H1 (cell line): ENCODE data around the gene ACER3. TPM values are rescaled to one million over a fixed set of nuclear protein-coding genes. Genes with fewer than 3 reads are reported as not detected.
"Not testable (repeated sequence)": the region's sequence is repeated elsewhere in the genome, so short reads cannot be mapped to it uniquely, and the experiment has no call there.

Experiments used
- CTCF ChIA-PET: fragments of 300-600 bp; sonication (Branson Sonifier 250); formaldehyde crosslinking; loops from one replicate; lab custom pipeline; 2021; ENCODE audit not compliant: partially characterized antibody; lab: Charles Lee
- POLR2A ChIA-PET: fragments of 300-600 bp; sonication (Branson Sonifier 250); formaldehyde crosslinking; loops from one replicate; lab custom pipeline; 2021; ENCODE audit warnings: inconsistent platforms; ENCODE audit not compliant: partially characterized antibody; lab: Charles Lee
- DNase-seq, 2 experiments: peaks; one replicate each; pipeline versions ENCODE4 v3.0.0 to v3.0.0-alpha.2; 2010 to 2022; ENCODE audit warnings: low spot score in 2 of 2, low read depth in 1 of 2, mixed read lengths in 1 of 2
- FAIRE-seq: peaks from 2 replicates; lab custom pipeline; 2011; peaks lifted over from hg19 to GRCh38; lab: Jason Lieb, UNC
- H2AFZ ChIP-seq: 2 replicates; pipeline ENCODE4 v1.8.1; 2012; ENCODE audit warnings: low read length, inconsistent platforms
- H2AK5ac ChIP-seq: 2 replicates; pipeline ENCODE4 v1.6.1; 2013; ENCODE audit warnings: low read depth, low read length
- H2BK120ac ChIP-seq: replicated peaks from 2 replicates; pipeline ENCODE3; 2013; ENCODE audit warnings: low read depth, low read length, inconsistent platforms
- H2BK12ac ChIP-seq: 2 replicates; pipeline ENCODE4 v1.6.1; 2013; ENCODE audit warnings: low read depth, low read length
- H2BK15ac ChIP-seq: 2 replicates; pipeline ENCODE4 v1.6.1; 2013; ENCODE audit warnings: low read length
- H2BK20ac ChIP-seq: 2 replicates; pipeline ENCODE4 v1.6.1; 2013; ENCODE audit warnings: low read length
- H2BK5ac ChIP-seq: 2 replicates; pipeline ENCODE4 v1.6.1; 2013; ENCODE audit warnings: low read depth, low read length
- H3K14ac ChIP-seq: 2 replicates; pipeline ENCODE4 v1.6.1; 2013; ENCODE audit warnings: inconsistent platforms; ENCODE audit not compliant: insufficient read length
- H3K18ac ChIP-seq: 2 replicates; pipeline ENCODE4 v1.6.1; 2013; ENCODE audit warnings: low read length; ENCODE audit errors: extremely low read depth
- H3K23ac ChIP-seq: 2 replicates; pipeline ENCODE4 v1.6.1; 2013; ENCODE audit warnings: inconsistent platforms; ENCODE audit not compliant: insufficient read length
- H3K23me2 ChIP-seq: 2 replicates; pipeline ENCODE4 v1.6.1; 2013; ENCODE audit warnings: low read depth, low read length
- H3K27ac ChIP-seq: 2 replicates; pipeline ENCODE4 v1.6.1; 2011; ENCODE audit warnings: low read depth, low read length, inconsistent platforms
- H3K27me3 ChIP-seq, 4 experiments: replicated peaks in 1 of 4; 1 replicate in 1 of 4; 2 replicates in 3 of 4; pipeline versions ENCODE4 v1.6.1 to v1.8.1; 2011 to 2013; ENCODE audit warnings: low read length in 3 of 4, mild to moderate bottlenecking in 3 of 4, inconsistent platforms in 2 of 4, mixed read lengths in 2 of 4, moderate library complexity in 1 of 4; ENCODE audit not compliant: control insufficient read depth in 3 of 4, insufficient read depth in 3 of 4; ENCODE audit errors: extremely low read depth in 1 of 4
- H3K36me3 ChIP-seq, 4 experiments: 2 replicates each; pipeline versions ENCODE4 v1.6.1 to v1.8.1; 2011 to 2013; ENCODE audit warnings: mild to moderate bottlenecking in 4 of 4, low read length in 3 of 4, moderate library complexity in 2 of 4, control low read depth in 1 of 4, inconsistent platforms in 1 of 4; ENCODE audit not compliant: insufficient read depth in 4 of 4, control insufficient read depth in 2 of 4
- H3K4ac ChIP-seq: replicated peaks from 2 replicates; pipeline ENCODE3; 2013; ENCODE audit warnings: low read length, low read depth, mixed read lengths, inconsistent platforms; ENCODE audit not compliant: insufficient read length
- H3K4me1 ChIP-seq, 4 experiments: replicated peaks in 1 of 4; 1 replicate in 1 of 4; 2 replicates in 3 of 4; pipeline versions ENCODE4 v1.6.1 to v1.8.1; 2011 to 2013; ENCODE audit warnings: low read length in 3 of 4, inconsistent platforms in 2 of 4, mixed read lengths in 1 of 4; ENCODE audit not compliant: insufficient read depth in 4 of 4, control insufficient read depth in 3 of 4
- H3K4me2 ChIP-seq, 2 experiments: 2 replicates each; pipeline versions ENCODE4 v1.6.1 to v1.8.1; 2011 to 2013; ENCODE audit warnings: low read depth in 2 of 2, low read length in 2 of 2, control low read depth in 1 of 2, inconsistent platforms in 1 of 2, mild to moderate bottlenecking in 1 of 2; ENCODE audit not compliant: insufficient read depth in 1 of 2
- H3K4me3 ChIP-seq, 4 experiments: fragments of 200-600, 300-600 bp in 1 of 4; sonication (generic), shearing (Covaris generic), sonication (Bioruptor Twin) in 1 of 4; 2 replicates each; pipeline versions ENCODE4 v1.5.1 to v1.8.1; 2011 to 2016; ENCODE audit warnings: low read length in 4 of 4, low read depth in 3 of 4, control low read depth in 2 of 4, inconsistent platforms in 2 of 4, mild to moderate bottlenecking in 2 of 4, mixed read lengths in 1 of 4, moderate library complexity in 1 of 4; ENCODE audit not compliant: insufficient read depth in 2 of 4; ENCODE audit errors: extremely low read depth in 1 of 4
- H3K56ac ChIP-seq: replicated peaks from 2 replicates; pipeline ENCODE3; 2013; ENCODE audit warnings: low read depth, mild to moderate bottlenecking, mixed read lengths, low read length, inconsistent platforms; ENCODE audit not compliant: insufficient read length
- H3K79me1 ChIP-seq: 2 replicates; pipeline ENCODE4 v1.6.1; 2013; ENCODE audit warnings: low read depth, low read length, control low read depth
- H3K79me2 ChIP-seq, 2 experiments: 2 replicates each; pipeline versions ENCODE4 v1.6.1 to v1.8.1; 2012 to 2013; ENCODE audit warnings: low read length in 2 of 2, mild to moderate bottlenecking in 2 of 2, inconsistent platforms in 1 of 2; ENCODE audit not compliant: insufficient read depth in 2 of 2, control insufficient read depth in 1 of 2
- H3K9ac ChIP-seq, 4 experiments: replicated peaks in 1 of 4; 1 replicate in 1 of 4; 2 replicates in 3 of 4; pipeline versions ENCODE4 v1.6.1 to v1.8.1; 2011 to 2013; ENCODE audit warnings: low read depth in 3 of 4, low read length in 3 of 4, control low read depth in 2 of 4, mild to moderate bottlenecking in 2 of 4, moderate library complexity in 2 of 4, inconsistent platforms in 1 of 4; ENCODE audit errors: extremely low read depth in 1 of 4
- H3K9me3 ChIP-seq, 2 experiments: 2 replicates each; pipeline versions ENCODE4 v1.6.1 to v1.8.1; 2012 to 2013; ENCODE audit warnings: mild to moderate bottlenecking in 2 of 2, moderate library complexity in 2 of 2, control low read depth in 1 of 2, inconsistent platforms in 1 of 2, low read depth in 1 of 2, low read length in 1 of 2, mixed read lengths in 1 of 2; ENCODE audit not compliant: insufficient read depth in 2 of 2
- H4K20me1 ChIP-seq, 2 experiments: replicated peaks in 1 of 2; 2 replicates each; pipeline versions ENCODE3 to v1.8.1; 2011 to 2013; ENCODE audit warnings: inconsistent platforms in 2 of 2, low read length in 2 of 2, mild to moderate bottlenecking in 1 of 2; ENCODE audit not compliant: insufficient read depth in 2 of 2, control insufficient read depth in 1 of 2
- H4K5ac ChIP-seq: 2 replicates; pipeline ENCODE4 v1.6.1; 2013; ENCODE audit warnings: low read length, low read depth, mixed read lengths, inconsistent platforms; ENCODE audit not compliant: insufficient read length
- H4K8ac ChIP-seq: 2 replicates; pipeline ENCODE4 v1.8.0; 2013; ENCODE audit warnings: mild to moderate bottlenecking, moderate library complexity, low read length, inconsistent platforms; ENCODE audit not compliant: insufficient read depth; ENCODE audit errors: extremely low read depth
- H4K91ac ChIP-seq: replicated peaks from 2 replicates; pipeline ENCODE3; 2013; ENCODE audit warnings: low read length, mixed read lengths, inconsistent platforms; ENCODE audit not compliant: insufficient read length
- TAF7 ChIP-seq: optimal IDR thresholded peaks from 2 replicates; pipeline ENCODE3; 2011; ENCODE audit warnings: low read depth, mild to moderate bottlenecking, inconsistent platforms, low read length, moderate library complexity, borderline replicate concordance
- YY1 ChIP-seq: IDR thresholded peaks from 2 replicates; pipeline ENCODE4 v1.6.1; 2011; ENCODE audit warnings: low read depth, mild to moderate bottlenecking, low read length
- WGBS, 2 experiments: shearing (Covaris generic) in 1 of 2; methylation state at CpG; one replicate each; pipeline versions ENCODE4 v1.1.6 to v1.1.7; 2013 to 2015; ENCODE audit warnings: low lambda C conversion rate in 2 of 2, mixed read lengths in 2 of 2, inconsistent platforms in 1 of 2, low coverage in 1 of 2, missing lambda C conversion rate in 1 of 2; ENCODE audit not compliant: insufficient replicate concordance in 2 of 2, insufficient coverage in 1 of 2, insufficient read length in 1 of 2; ENCODE audit errors: extremely low coverage in 1 of 2, missing lambda C conversion rate in 1 of 2; 5-methylcytosine and 5-hydroxymethylcytosine counted together
- polyA plus RNA-seq, 7 experiments: library from polyadenylated mRNA; depleted of rRNA in 3 of 7; stranded (reverse) in 5 of 7; unstranded in 2 of 7; fragments of >200 nt in 5 of 7; fragments of 200-250 nt in 2 of 7; gene quantifications; 1 replicate in 5 of 7; 2 replicates in 1 of 7; 4 replicates in 1 of 7; pipeline versions ENCODE4 v1.2.1 to v1.2.3, GENCODE V29; 2011 to 2013; ENCODE audit warnings: missing spikeins in 2 of 7, mixed read lengths in 2 of 7
- total RNA-seq: library from RNA; stranded (reverse); fragmentation: NEBNext Ultra II Directional; extraction: Animal tissue kit (Norgen Biotek cat#: 25700); gene quantifications from 2 replicates; pipeline ENCODE4 v1.2.1, GENCODE V29; 2021

The ACER3 gene
- total and polyA plus RNA-seq, 2 of the 8 experiments (the other 6 are each of a cell fraction or from before 2014, with no cell fraction given): 5.7 to 16.2 TPM

- Histone ChIP-seq H2BK5ac (no peak overlapping the region), H3K4me3 (no peak overlapping the region), H3K14ac (no peak overlapping the region), H3K18ac (no peak overlapping the region), H3K4ac (no peak overlapping the region), H3K56ac (no peak overlapping the region), H3K23me2 (no peaks in the 10 kb centered on the region), H3K27me3 (no peaks in the 10 kb centered on the region), H2AFZ (no peak overlapping the region), H3K9me3 (no peaks in the 10 kb centered on the region), H3K4me1 (0 out of 7 replicates have a peak, but pooled peaks cover 0 to 2% (median 0%) of the 10 kb centered on the region in 4 experiments), H2BK15ac (no peak overlapping the region), H3K79me1 (no peaks in the 10 kb centered on the region), H3K36me3 (no peaks in the 10 kb centered on the region), H4K5ac (no peak overlapping the region), H4K20me1 (no peaks in the 10 kb centered on the region), H3K9ac (no peak overlapping the region), H4K8ac (no peak overlapping the region), H2AK5ac (no peak overlapping the region), H3K27ac (no peak overlapping the region), H2BK20ac (no peak overlapping the region), H2BK12ac (no peak overlapping the region), H3K23ac (no peak overlapping the region), H3K4me2 (no peak overlapping the region), H4K91ac (no peak overlapping the region), H2BK120ac (no peak overlapping the region), H3K79me2 (no peaks in the 10 kb centered on the region)
- POLR2A ChIA-PET: no interaction called here
- TF ChIP-seq TAF7 (no peak), YY1 (no peak)
- whole genome bisulfite sequencing, 2 experiments: 88% methylated on average over 1 of the region's 1 CpG; no CpG with 5 or more reads in 1 of the 2 experiments
- CTCF ChIA-PET: interaction anchor here (1.0 to 1.5 kb wide), 2 partner anchors 38 to 64 kb away, joined by 3 to 5 read pairs; no protein-coding TSS in a partner anchor
- no peak for FAIRE-seq
- no peak for DNase-seq
These were observed 6.0 kb upstream of the ACER3 start for GRCh38 chr11:76854709-76855108.

GRCh38 chr11:76855670-76856069 lies 5.0 kb upstream of the ACER3 start:
- H2AFZ ChIP-seq, H3K79me2 ChIP-seq, H3K79me1 ChIP-seq, H3K9me3 ChIP-seq, H3K4me2 ChIP-seq, FAIRE-seq, H3K4ac ChIP-seq, H2BK5ac ChIP-seq, H3K18ac ChIP-seq, H4K20me1 ChIP-seq, H3K9ac ChIP-seq, H4K8ac ChIP-seq, H3K14ac ChIP-seq, H3K27ac ChIP-seq, H2BK15ac ChIP-seq, H2AK5ac ChIP-seq, H3K4me1 ChIP-seq, DNase-seq, H2BK120ac ChIP-seq, H3K23ac ChIP-seq, H4K91ac ChIP-seq, H3K56ac ChIP-seq, POLR2A ChIA-PET, H4K5ac ChIP-seq, H3K27me3 ChIP-seq, H2BK20ac ChIP-seq, H3K4me3 ChIP-seq, H3K23me2 ChIP-seq, H2BK12ac ChIP-seq, H3K36me3 ChIP-seq: not testable (repeated sequence)
- CTCF ChIA-PET: interaction anchor here (0.7 to 1.5 kb wide), 2 partner anchors 62 to 63 kb away, joined by 3 to 5 read pairs; no protein-coding TSS in a partner anchor
- 93% methylated on average over 5 of the region's 5 CpGs; no CpG with 5 or more reads in 1 of the 2 experiments for WGBS, 2 experiments
